KMS-11 (cell line): Measurements from ENCODE around the gene PRKAR1B.

ENCODE experiments used
- H2AFZ ChIP-seq: fragments of 200-600 bp; sonication (generic); 2 replicates; pipeline ENCODE4 v1.6.1; 2016; ENCODE audit warnings: antibody characterized with exemption, mixed run types, low read depth
- H3K27ac ChIP-seq: fragments of 200-600 bp; sonication (generic); 2 replicates; pipeline ENCODE4 v1.6.1; 2016; ENCODE audit warnings: mild to moderate bottlenecking, mixed run types
- H3K27me3 ChIP-seq: fragments of 200-600 bp; sonication (generic); 2 replicates; pipeline ENCODE4 v1.6.1; 2017; ENCODE audit warnings: mild to moderate bottlenecking, low read depth, mixed run types, moderate library complexity; ENCODE audit not compliant: insufficient read depth
- H3K36me3 ChIP-seq: fragments of 200-600 bp; sonication (generic); 2 replicates; pipeline ENCODE4 v1.6.1; 2017; ENCODE audit warnings: mild to moderate bottlenecking, mixed run types; ENCODE audit not compliant: insufficient read depth
- H3K4me1 ChIP-seq: fragments of 200-600 bp; sonication (generic); 2 replicates; pipeline ENCODE4 v1.6.1; 2016; ENCODE audit warnings: mild to moderate bottlenecking, low read depth, mixed run types; ENCODE audit not compliant: poor library complexity, severe bottlenecking
- H3K4me2 ChIP-seq: fragments of 200-600 bp; sonication (generic); 2 replicates; pipeline ENCODE4 v1.7.0; 2016; ENCODE audit warnings: mild to moderate bottlenecking, mixed run types
- H3K4me3 ChIP-seq: fragments of 200-600 bp; sonication (generic); IDR thresholded peaks from 2 replicates; pipeline ENCODE4 v1.6.1; 2017; ENCODE audit warnings: low read depth, low read length, mixed read lengths; ENCODE audit not compliant: insufficient read depth
- H3K79me2 ChIP-seq: fragments of 200-600 bp; sonication (generic); 2 replicates; pipeline ENCODE4 v1.6.1; 2016; ENCODE audit warnings: low read depth, mixed run types; ENCODE audit not compliant: insufficient read depth
- H3K9ac ChIP-seq: fragments of 200-600 bp; sonication (generic); 2 replicates; pipeline ENCODE4 v1.6.1; 2016; ENCODE audit warnings: mild to moderate bottlenecking, mixed run types
- H4K20me1 ChIP-seq: fragments of 200-600 bp; sonication (generic); 2 replicates; pipeline ENCODE4 v1.6.1; 2016; ENCODE audit warnings: mild to moderate bottlenecking, mixed run types; ENCODE audit not compliant: insufficient read depth
- CTCF ChIP-seq: fragments of 200-600 bp; sonication (generic); conservative IDR thresholded peaks from 2 replicates; pipeline ENCODE4 v1.6.1; 2017; ENCODE audit warnings: low read depth, mild to moderate bottlenecking, antibody characterized with exemption, low read length, moderate library complexity, mixed read lengths

Gene PRKAR1B

GRCh38 chr7:627661-628401, 99.2 kb downstream of the PRKAR1B start:
- no peak for TF ChIP-seq CTCF
- H3K4me3 ChIP-seq, result no peak overlapping the region
- no peak overlapping the region for H3K9ac ChIP-seq
- H3K27ac ChIP-seq, result no peak overlapping the region
- no peaks in the 10 kb centered on the region for H3K4me1 ChIP-seq
- no peaks in the 10 kb centered on the region for H3K27me3 ChIP-seq
- H2AFZ ChIP-seq, result no peak overlapping the region
- no peaks in the 10 kb centered on the region for H3K36me3 ChIP-seq
- no peak overlapping the region for H3K4me2 ChIP-seq
- H3K79me2 ChIP-seq, result no peaks in the 10 kb centered on the region
- no peaks in the 10 kb centered on the region for H4K20me1 ChIP-seq

- Histone ChIP-seq H2AFZ (no peak overlapping the region), H3K27me3 (no peaks in the 10 kb centered on the region), H3K4me3 (no peak overlapping the region)
Measured at GRCh38 chr7:625376-625971, 101.6 kb downstream of the PRKAR1B start.

GRCh38 chr7:623464-623863, 103.6 kb downstream of the PRKAR1B start:
- H3K27ac ChIP-seq, result no peak overlapping the region
- H3K4me3 ChIP-seq, result no peak overlapping the region
- H4K20me1 ChIP-seq, result no peaks in the 10 kb centered on the region
- no peak overlapping the region for H3K4me2 ChIP-seq
- no peaks in the 10 kb centered on the region for H3K36me3 ChIP-seq
- H3K27me3 ChIP-seq, result no peaks in the 10 kb centered on the region
- no peaks in the 10 kb centered on the region for H3K4me1 ChIP-seq
- no peaks in the 10 kb centered on the region for H3K79me2 ChIP-seq
- H3K9ac ChIP-seq, result no peak overlapping the region
- no peak overlapping the region for H2AFZ ChIP-seq
- TF ChIP-seq CTCF, result no peak

More at GRCh38 chr7:625376-625971, 101.6 kb downstream of the PRKAR1B start:
- H3K27ac ChIP-seq, result no peak overlapping the region
- no peaks in the 10 kb centered on the region for H3K36me3 ChIP-seq
- H3K4me2 ChIP-seq, result no peak overlapping the region
- no peak for TF ChIP-seq CTCF
- no peak overlapping the region for H3K9ac ChIP-seq
- H4K20me1 ChIP-seq, result no peaks in the 10 kb centered on the region
- H3K79me2 ChIP-seq, result no peaks in the 10 kb centered on the region
- H3K4me1 ChIP-seq, result no peaks in the 10 kb centered on the region

- Histone ChIP-seq H3K4me1 (no peaks in the 10 kb centered on the region), H4K20me1 (no peaks in the 10 kb centered on the region), H3K9ac (no peak overlapping the region), H2AFZ (no peak overlapping the region), H3K27ac (no peak overlapping the region), H3K27me3 (no peaks in the 10 kb centered on the region), H3K4me2 (no peak overlapping the region), H3K79me2 (no peaks in the 10 kb centered on the region), H3K36me3 (no peaks in the 10 kb centered on the region), H3K4me3 (no peak overlapping the region)
- no peak for TF ChIP-seq CTCF
Measured at GRCh38 chr7:621572-622285, 105.4 kb downstream of the PRKAR1B start.
